Measurements from ENCODE around the gene SDK1. TPM values are rescaled to one million over a fixed set of nuclear protein-coding genes. Genes with fewer than 3 reads are reported as not detected.

Gene SDK1
- total RNA-seq, 1 donor from 2014 or later, result 9.9 TPM

DNA sequence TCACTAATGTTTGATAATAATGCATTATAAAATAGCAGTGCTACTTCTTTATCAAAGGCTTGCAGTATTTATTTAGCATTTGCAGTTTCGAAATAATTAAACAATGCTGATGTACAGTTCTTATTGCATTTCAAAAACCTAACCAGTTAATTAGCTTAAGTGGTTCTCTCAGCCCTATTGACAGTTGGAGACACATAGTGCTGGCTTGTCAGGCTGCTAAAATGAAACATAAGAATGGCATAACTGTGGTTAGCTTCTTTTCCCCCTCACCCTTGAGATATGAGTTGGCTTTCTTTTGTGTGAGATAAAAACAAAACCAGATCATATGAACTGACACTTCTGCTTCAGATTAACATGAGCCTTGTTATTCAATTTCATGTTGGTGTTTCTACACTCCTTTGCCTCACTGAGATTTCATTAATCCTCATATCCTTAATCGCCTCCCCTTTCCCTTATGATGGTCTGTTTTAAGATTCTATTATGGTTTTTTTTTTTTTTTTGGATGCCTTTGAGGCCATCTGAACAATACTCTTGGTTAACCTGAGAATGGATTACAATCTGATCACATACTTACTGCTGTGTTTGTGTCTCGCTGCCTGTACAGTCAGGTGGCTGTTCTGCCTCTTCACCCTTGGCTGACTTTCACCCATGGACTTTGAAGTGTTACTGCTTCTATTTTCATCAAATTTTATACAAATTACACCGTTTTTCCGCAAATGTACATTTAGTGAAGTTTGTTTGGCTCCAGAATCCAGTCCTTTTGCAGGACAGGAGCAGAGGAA is 108.0 kb downstream of the SDK1 start:
- peak; percentile 8 for DNase-seq

DNA sequence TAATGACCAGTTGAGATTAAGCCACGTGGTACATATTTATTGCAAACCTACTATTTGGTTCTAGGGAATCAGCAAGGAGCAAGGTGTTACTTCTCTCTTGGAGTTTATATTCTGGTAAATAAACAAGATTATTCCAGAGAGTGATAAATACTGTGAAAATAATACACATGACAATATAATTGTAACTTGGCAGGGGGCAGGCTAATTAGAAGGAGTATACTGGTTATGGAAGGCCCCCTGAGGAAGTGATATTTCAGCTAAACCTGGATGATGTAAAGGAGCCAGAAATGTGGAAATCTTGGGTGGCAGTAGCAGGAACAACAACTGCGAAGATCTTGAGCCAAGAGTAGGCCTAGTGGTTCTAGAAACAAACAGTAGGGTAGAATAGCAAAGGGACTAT is 111.8 kb downstream of the SDK1 start:
- DNase-seq, result no peak

DNA sequence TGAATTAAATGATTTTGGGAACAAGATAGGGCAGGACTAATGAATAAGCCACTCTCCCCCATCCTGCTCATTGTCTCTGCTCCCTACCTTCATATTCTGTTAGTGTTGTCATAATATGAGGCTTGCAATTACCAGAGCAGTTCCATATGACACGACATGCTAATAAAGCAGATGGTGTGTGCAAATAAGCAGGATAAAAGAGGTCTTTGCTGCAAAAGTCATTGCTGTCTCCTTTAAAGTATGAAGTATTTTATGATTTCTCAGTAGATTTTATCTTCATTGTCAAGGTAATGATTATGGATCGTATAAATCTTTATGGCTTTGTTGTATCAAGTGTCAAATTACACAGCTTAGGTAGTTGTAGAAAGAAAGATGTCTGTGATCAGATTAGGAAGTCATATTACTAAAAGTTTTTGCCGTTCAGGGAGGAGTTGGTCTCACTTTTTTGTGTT is 114.8 kb downstream of the SDK1 start:
- no peak for DNase-seq

DNA sequence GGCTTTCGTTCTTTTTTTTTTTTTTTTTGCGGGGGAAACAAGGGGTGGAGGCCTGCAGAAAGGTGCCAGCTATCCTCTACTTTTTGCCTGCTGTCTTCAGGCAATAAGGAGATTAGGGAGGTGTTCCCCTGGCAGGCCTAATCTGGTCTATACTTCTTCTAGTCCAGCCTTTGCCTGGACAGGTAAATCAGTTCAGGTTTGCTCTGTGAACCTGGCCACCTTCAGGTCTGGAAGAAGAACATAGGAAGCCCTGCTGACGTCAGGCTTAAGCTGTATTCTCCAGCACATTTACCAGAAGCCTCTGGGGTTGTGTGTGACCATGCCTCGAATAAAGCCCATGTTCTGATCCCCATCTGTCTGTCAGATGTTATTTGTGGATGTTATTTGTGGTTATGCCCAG is 115.4 kb downstream of the SDK1 start:
- no peak for DNase-seq

DNA sequence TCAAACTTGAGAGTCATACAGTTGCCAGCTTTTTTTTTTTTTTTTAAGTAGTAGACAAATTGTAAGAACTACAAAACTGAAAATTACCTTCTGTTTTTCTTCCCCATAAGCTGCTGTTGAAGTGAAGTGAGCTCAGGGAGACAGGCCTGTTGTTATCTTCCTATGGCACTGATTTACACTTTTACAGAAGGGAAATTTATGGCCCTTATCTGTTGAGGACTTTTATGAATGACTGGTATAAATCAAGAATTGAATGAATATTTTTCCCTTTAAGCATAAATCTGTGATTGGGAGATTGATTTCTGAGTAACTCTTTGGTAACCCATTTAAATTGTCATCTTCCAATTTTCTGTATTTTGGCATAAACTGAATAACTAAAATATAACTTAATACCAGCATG is 124.0 kb downstream of the SDK1 start:
- DNase-seq, result no peak

DNA sequence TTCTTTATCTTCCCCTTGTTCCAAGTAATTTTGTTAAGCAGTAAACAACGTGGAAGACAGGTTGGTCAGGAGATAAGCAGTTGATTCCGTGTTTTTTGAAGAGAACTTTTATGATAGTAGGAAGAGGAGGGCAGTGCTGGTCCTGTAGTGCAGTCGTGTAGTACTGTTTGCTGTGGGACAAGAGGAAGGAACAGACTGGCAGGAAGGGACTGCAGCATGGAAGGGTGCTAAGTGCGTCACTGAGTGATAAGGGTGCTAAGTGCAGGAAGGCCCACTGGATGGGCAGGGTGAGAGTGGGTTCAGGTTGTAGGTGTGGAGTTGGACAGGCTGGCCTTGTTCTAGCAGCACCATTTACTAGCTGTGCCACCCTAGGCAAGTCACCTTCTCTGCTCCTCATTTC is 125.0 kb downstream of the SDK1 start:
- no peak for DNase-seq

DNA sequence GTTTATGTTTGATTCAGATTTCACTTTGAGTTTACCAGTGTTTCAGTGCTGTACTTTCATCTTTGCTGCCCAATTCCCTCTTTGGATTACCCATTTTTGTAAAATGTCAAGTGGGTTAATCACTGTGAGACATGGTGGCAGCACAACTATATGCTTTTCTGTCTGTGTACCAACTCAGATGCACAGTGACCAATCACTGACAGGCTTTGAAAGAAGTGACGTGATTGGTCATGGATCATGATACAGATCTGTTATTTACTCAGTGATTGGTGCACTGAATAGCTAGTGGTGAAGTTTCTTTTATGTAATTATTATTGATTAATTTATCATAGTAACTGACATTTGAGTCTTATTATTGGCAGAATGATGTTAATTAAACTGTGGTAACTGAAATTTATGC is 126.9 kb downstream of the SDK1 start:
- no peak for DNase-seq

DNA sequence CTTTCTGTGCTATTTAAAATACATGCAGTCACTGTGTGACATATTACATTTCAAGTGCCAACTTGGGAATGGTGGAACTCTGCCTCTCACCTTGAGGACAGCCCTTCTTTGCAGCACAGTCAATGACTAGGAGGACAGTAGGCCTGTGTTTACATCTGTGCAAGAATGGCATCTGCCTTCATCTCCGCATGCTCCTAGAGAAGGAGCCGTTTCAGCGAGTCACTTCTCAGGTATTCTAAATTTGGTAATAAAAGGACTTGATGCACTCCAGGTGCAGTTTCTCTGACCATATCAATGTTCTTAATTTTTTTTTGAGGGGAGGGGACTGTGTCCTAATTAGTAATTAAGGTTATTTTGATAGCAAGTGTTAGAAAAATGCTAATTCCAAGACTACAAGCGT is 128.9 kb downstream of the SDK1 start:
- DNase-seq, result no peak

DNA sequence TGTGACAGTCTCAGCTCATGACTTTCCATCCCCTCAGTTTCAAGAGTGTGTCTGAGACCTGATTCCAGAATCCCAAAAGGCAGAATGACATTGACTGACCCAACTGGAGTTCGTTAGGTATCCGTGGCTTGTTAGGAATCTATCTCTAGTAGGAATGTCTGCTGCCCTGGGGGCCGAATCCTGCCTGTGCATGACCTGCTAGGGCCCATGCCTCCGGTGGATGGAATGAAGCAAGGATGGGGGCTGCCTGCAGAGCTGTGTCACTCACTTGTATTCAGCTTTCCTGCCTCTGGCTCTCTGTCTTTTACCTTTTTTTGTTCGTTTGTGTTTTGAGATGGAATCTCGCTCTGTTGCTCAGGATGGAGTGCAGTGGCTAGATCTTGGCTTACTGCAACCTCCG is 129.5 kb downstream of the SDK1 start:
- no peak for DNase-seq

DNA sequence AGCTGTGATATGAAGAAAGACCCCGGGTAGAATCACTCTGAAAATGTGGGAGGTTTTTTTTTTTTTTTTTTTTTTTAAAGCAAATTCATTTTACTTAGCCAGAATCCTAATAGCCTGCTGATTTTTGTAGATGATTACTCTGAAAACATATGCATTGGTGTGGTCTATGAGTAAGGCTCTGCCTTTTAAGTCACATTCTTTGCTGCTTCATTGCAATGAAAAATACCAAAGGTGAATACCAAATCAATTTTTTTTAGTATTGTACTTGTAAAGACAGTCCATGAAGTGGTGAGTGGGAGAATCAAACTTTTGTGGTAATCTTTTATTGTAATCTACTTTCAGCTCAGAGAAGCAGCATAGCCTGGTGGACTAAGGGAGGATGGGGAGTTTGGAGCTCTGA is 130.3 kb downstream of the SDK1 start:
- no peak for DNase-seq

DNA sequence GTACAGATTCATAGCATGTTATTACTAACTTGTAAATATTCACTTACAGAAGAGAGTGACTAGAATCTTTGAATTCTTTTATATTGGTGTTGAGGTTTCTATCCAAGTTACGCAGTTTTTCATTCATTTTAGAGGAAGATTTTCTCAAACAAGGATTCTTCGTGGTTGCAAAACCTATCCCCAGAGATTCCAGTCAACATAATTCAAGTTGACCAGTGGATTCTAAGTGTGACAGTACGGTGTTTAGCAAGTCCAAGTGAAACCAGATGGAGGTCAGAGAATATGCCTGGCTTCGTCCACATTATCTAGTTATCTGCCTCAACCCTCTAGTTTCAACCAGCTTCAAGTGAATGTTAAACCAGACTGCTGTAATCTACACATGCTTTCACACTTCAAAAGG is 131.9 kb downstream of the SDK1 start:
- DNase-seq, result no peak

DNA sequence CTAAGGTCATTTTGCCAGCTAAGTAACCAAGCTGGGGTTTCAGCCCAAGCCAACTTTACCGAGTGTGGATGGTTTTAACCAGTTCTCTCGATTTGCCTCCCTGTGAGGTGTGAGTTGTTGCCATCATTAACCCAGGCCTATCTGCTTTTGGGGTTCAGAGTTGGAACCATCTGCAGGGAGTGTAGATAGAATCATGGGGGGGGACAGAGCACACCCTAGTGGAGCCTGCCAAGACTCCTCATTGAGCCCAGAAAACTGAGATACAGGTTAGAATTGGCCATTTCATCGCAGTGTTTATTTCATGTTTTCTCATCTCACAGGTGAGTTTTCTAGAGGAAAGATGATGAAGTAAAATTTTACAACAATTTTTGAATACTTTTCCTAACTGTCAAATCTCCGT is 133.6 kb downstream of the SDK1 start:
- no peak for DNase-seq

DNA sequence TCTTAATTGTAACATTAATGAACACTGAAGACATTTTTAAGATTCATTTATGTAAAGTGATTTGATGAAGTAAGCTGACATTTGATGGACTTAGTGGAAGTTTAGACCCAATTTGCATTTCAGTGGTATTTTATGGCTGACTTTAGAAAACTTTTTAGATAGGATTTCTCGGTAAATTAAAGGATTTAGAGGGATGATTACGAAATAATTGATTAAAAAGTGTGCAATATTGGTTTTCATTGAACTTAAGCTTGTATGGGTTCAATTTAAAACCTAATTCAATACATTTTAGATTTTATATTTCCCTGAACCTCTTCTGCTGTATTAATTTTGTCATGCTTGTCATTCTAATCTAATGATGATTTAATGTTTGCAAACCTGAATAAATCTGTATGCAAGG is 135.1 kb downstream of the SDK1 start:
- no peak for DNase-seq

DNA sequence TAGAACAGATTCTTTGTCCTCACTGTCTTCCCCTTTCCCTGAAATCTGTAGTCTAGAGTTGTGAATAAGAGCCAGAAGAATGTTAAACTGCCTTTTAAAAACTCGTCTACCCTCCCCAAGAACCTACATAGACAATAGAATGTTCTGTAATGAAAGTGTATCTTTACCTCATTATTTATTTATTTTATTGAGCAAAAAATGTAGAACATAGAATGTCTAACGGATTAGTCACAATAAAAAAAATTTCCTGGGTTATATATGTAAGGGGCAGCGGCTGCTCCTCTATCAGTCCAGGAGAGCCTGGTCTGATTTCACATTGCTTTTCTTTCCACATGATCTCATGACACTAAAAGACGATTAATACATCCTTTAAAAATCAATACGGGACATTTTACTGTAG is 135.7 kb downstream of the SDK1 start:
- no peak for DNase-seq

DNA sequence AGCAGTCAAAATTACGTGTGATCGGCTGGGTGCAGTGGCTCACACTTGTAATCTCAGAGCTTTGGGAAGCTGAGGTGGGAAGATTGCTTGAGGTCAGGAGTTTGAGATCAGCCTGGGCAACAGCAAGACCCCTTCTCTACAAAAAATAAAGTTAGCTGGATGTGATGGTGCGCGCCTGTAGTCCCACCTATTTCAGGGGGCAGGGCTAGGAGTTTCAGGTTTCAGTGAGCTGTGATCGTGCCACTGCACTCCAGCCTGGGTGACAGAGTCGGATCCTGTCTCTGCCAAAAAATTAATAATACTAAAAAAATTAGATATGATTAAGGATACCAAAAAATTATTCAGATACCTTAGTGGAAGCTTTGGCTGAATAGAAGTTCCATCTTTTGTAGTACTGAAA is 136.4 kb downstream of the SDK1 start:
- no peak for DNase-seq

DNA sequence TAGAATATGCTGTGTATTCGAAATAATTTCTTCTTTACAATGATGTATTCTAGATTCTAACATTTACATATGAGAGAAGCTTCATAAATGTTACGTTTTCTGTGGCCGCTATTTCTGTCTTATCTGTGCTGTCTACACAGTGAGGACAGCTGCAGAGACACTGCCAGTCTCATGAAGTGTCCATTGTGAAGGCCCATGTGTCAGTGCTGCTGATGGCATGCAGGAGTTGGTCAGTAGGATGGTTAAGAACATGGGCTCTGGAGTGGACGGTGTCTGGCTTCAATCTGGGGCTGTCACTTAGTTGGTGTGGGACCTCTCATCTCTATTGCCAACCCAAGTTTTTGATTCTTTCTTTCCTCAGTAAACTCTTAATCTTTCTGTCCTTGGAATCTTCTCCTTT is 137.3 kb downstream of the SDK1 start:
- peak; percentile 13 for DNase-seq

DNA sequence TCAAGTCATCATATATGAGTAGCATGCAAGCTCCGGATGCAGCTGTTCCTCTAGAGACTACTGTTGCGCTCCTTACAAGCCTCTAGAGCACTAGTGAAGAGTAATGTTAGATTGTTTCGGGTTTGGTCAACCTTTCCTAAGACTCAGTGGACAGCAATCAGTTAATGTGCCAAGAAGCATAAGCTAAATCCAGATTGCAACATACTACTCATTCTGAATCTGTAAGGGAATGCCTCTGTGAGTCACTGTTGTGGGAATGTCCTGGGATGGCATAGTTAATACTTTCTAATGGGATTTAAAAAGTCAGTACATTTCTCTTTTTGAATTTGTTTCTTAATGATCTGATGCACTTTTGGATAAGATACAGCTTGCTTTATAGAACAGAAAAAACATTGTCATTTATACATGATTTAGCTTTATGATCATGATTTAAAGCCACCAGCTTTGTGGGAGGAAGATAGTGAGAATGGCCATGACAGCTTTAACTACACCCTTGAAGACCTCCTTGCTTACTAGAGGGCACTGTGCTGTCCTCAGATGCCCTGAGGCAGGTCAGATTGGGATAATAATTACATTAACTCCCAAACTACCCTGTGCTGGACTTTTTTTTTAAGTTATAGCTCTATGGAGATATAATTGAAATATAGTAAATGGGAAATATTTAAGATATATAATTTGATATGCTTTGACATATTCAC is 138.4 kb downstream of the SDK1 start:
- peak; percentile 33 for DNase-seq

DNA sequence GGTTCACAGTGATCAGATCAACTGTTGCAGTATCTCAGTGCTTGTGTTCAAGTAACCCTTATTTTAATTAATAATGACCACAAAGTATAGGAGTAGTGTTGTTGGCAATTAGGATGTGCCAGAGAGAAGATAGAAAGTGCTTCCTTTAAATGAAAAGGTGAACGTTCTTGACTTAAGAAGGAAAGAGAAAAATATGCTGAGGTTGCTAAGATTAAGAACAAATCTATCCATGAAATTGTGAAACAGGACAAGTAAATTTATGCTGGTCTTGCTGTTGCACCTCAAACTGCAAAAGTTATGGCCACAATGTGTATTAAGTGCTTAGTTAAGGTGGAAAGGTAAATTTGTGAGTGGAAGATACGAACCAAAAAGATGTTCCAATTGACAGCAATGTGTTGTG is 139.5 kb downstream of the SDK1 start:
- DNase-seq, result no peak

DNA sequence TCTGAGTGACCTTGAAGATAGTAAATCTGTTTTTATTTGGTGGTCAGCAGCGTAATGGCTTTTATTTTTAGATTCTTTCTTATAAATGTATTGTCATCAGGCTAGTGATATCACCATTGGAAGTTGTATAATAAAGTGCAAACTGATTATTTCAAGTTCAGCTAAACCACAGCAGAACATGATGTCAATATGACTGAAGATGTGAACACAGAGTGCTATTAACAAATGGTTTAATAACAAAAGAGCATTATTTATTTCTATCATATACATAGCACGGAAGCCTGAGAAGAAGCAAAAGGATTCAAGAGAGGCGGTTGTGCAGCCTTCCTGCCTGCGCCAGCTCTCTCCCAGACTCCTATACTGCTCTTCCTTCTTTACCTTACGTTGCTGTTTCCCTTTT is 142.7 kb downstream of the SDK1 start:
- no peak for DNase-seq

DNA sequence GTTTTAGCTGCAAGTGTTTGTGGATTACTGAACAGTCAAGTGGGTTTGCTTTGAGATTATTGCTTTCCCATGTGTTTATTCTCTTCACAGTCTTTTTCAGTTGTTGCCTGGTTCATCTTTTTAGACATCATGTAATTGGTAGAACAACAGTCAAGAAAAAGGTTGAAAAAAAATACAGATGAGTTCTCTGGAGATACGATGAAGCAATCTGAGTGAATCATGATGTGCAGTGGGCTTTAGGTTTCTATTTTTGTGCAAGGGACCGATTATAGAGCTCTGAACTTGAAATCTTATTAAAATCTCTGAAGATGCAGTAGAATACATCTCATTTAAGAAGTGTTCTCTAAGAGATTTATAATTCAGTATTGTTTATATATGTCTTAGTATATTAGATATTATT is 145.7 kb downstream of the SDK1 start:
- DNase-seq, result no peak

DNA sequence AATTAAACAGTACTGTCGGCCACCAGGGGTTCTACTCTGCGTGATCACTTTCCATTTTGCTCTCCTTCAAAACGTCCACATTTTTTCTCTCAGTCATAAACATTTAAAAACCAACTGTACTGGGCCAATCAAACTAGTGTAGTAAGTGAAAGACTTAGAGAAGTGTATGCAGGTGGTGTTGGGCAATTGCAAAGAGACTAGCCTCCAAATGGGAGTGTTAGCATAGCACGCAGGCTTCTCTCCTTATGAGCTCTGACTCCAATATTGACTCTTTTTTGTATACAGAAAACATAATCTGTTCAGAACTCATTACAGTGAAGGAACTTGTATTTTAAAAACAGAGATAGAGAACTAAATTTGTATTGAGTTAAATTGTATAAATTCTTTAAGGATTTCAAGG is 150.6 kb downstream of the SDK1 start:
- no peak for DNase-seq

DNA sequence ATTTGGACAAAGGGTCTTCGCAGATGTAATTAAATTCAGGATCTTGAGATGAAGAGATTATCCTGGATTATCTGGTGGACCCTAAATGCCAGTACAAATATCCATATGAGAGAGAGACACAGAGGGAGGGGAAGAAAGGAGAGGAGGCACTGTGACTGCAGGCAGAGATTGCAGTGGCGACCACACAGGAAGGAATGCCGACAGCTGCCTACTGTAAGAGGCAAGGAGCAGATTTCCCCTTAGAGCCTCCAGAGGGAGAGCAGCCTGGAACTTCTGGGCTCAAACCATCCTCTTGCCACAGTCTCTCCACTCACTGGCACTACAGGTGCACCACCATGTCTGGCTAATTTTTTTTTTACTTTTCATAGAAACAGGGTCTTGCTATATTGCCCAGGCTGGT is 152.3 kb downstream of the SDK1 start:
- peak; percentile 41 for DNase-seq

DNA sequence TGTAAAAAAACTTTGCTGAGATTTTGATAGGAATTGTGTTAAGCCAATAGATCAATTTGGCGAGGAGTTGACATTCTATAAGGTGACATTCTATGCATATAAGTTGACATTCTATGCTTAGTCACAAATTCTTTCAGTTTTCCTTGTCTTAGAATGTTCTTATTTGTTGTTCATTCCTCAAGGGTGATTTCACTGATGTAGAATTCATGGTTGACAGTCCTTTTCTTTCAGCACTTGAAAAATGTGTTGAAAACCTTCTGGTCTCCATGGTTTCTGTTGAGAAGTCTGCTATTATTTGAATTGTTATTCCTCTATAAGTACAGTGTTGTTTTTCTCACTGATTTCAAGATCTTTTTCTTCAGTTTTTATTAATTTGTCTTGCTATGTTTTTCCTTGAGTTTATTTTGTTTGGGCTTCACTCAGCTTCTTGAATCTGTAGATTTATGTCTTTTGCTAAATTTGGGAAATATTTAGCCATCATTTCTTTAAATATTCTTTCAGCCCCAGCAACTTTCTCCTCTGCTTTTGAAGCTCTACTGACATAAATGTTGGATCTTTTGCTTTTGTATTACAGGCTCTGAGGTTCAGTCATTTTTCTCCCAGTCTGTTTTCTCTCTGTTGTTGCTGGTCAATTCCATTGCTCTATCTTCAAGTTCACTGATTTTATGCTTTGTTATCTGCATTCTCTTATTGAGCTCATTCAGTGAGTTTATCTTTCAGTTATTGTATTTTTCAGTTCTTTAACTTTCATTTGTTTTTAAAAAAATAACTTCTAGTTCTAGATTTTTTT is 154.9 kb downstream of the SDK1 start:
- no peak for DNase-seq

All from tongue (tissue), 2 donors.